Erythroblast (primary cell): ENCODE measurements around the gene MYLK.

Experiments
- GATA1 ChIP-seq: IDR thresholded peaks from 2 replicates; pipeline ENCODE4 v1.6.1; 2011; ENCODE audit warnings: low read depth, mild to moderate bottlenecking, control low read depth, low read length, moderate library complexity
- POLR2A ChIP-seq: IDR thresholded peaks from 2 replicates; pipeline ENCODE4 v1.6.1; 2011; ENCODE audit warnings: mild to moderate bottlenecking, low read length

DNA sequence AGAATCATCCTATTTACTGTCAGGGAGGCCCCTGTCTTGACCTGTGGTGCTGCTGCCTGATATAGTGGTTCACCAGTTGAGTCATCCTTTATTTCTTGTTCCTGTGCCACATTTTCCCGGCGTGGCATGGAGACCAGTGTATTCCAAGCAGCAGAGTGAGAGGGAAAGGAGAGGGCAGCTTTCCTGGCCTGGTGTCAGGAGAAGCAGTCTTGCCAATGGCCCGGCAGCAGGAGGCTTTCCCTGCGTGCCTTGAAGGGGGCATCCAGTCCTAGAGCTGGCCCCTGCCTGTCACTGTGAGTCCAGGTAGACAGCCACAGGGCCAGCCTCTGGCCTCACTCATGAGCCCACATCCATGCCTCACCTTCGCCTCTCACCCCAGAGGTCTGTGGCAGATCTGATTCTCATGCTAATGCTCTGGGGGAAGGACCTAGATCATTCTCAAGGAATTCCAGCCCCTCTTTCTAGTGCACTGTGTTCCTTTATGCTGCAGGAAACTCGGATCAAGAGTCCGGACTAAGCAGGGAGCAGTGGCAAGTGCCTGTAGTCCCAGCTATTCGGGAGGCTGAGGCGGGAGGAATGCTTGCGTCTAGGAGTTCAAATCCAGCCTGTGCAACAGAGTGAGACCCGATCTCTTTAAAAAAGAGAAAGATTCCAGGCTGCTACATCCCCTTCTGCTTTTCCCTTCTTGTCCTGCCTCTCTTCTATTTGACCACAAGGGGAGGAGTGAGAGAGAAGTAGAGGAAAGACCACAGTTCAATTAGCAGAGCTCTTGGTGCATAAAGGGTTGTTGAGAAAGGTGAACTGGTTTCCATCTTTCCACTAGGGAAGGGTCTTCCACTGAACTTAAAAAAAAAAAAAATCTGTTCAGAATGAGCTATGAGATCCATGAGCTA lies 232.4 kb downstream of the MYLK start:
- TF ChIP-seq POLR2A (no peak), GATA1 (no peak)
